Calu3 (cell line): ENCODE measurements around the gene NGFR. TPM values are rescaled to one million over a fixed set of nuclear protein-coding genes. Genes with fewer than 3 reads are reported as not detected.

Source experiments
- BruUV-seq: library from RNA; stranded (reverse); fragments of 400-500 nt; replicated peaks from 2 replicates; lab custom pipeline; 2021; lab: Mats Ljungman, UMichigan
- CTCF ChIA-PET: fragments of 300-600 bp; sonication (Branson Sonifier 250); formaldehyde crosslinking; loops from one replicate; lab custom pipeline; 2022; ENCODE audit warnings: antibody characterized with exemption; lab: Charles Lee
- DNase-seq: peaks from one replicate; pipeline ENCODE4 v3.0.0; 2022
- H3K27ac Mint-ChIP-seq: one replicate; pipeline ENCODE4 v1.8.0; 2022; ENCODE audit warnings: mixed read lengths; ENCODE audit not compliant: unreplicated experiment
- H3K27me3 Mint-ChIP-seq: one replicate; pipeline ENCODE4 v1.8.0; 2022; ENCODE audit warnings: mixed read lengths; ENCODE audit not compliant: unreplicated experiment
- H3K36me3 Mint-ChIP-seq: one replicate; pipeline ENCODE4 v1.8.0; 2022; ENCODE audit warnings: mild to moderate bottlenecking, moderate library complexity, mixed read lengths; ENCODE audit not compliant: insufficient read depth, unreplicated experiment
- H3K4me1 Mint-ChIP-seq: one replicate; pipeline ENCODE4 v1.8.0; 2022; ENCODE audit warnings: mild to moderate bottlenecking, low read depth, mixed read lengths; ENCODE audit not compliant: unreplicated experiment
- H3K4me3 Mint-ChIP-seq: one replicate; pipeline ENCODE4 v1.8.0; 2022; ENCODE audit warnings: mild to moderate bottlenecking, low read depth, moderate library complexity, mixed read lengths; ENCODE audit not compliant: unreplicated experiment
- H3K9me3 Mint-ChIP-seq: one replicate; pipeline ENCODE4 v1.8.0; 2022; ENCODE audit warnings: low read depth, mixed read lengths; ENCODE audit not compliant: unreplicated experiment
- intact Hi-C: fragments of 100-400 bp; cut with micrococcal nuclease; formaldehyde crosslinking; loops from one replicate; pipeline ENCODE4 v1.10.0; 2022; ENCODE audit not compliant: unreplicated experiment
- total RNA-seq: library from RNA; stranded (reverse); gene quantifications from 2 replicates; pipeline ENCODE4 v1.2.3, GENCODE V29; 2022
- TF ChIP-seq, protein P1 (sequence below): fragments of 200-600 bp; IDR thresholded peaks from one replicate; pipeline ENCODE4 v1.8.0; 2022; ENCODE audit warnings: antibody characterized with exemption; ENCODE audit not compliant: unreplicated experiment

The NGFR gene
- total RNA-seq, 1 experiment from 2014 or later: 0.66 TPM

DNA sequence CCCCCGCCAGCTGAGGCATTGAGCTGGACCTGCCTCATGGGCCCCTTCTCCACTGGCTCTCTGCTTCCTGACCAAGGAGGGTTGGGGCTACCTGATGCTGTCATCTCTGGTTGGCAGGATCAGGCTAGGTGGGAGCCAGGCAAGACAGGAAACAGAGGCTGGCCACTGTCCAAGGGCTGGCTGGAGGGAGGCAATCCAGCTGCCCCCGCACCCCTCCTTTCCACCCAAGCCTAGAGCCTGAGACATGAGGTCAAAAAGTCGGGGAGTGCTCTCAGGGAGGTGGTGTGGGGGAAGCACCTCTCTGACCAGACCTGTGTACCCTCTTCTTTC lies 14.5 kb downstream of the NGFR start:
- intact Hi-C loops: no loop called here
- BruUV-seq: no TSS peak
- H3K27me3 Mint-ChIP-seq: peaks cover 28% of the 10 kb centered on the region
- TF ChIP-seq, protein P1, sequence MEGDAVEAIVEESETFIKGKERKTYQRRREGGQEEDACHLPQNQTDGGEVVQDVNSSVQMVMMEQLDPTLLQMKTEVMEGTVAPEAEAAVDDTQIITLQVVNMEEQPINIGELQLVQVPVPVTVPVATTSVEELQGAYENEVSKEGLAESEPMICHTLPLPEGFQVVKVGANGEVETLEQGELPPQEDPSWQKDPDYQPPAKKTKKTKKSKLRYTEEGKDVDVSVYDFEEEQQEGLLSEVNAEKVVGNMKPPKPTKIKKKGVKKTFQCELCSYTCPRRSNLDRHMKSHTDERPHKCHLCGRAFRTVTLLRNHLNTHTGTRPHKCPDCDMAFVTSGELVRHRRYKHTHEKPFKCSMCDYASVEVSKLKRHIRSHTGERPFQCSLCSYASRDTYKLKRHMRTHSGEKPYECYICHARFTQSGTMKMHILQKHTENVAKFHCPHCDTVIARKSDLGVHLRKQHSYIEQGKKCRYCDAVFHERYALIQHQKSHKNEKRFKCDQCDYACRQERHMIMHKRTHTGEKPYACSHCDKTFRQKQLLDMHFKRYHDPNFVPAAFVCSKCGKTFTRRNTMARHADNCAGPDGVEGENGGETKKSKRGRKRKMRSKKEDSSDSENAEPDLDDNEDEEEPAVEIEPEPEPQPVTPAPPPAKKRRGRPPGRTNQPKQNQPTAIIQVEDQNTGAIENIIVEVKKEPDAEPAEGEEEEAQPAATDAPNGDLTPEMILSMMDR: no peak
- no peak overlapping the region for H3K4me3 Mint-ChIP-seq
- no peaks in the 10 kb centered on the region for H3K36me3 Mint-ChIP-seq
- no peaks in the 10 kb centered on the region for H3K9me3 Mint-ChIP-seq
- no peak overlapping the region for H3K27ac Mint-ChIP-seq
- CTCF ChIA-PET: interaction anchor here (1.2 kb wide), 1 partner anchor 18 kb away, joined by 5 read pairs; no protein-coding TSS in a partner anchor
- no peak for DNase-seq
- H3K4me1 Mint-ChIP-seq: no peaks in the 10 kb centered on the region

DNA sequence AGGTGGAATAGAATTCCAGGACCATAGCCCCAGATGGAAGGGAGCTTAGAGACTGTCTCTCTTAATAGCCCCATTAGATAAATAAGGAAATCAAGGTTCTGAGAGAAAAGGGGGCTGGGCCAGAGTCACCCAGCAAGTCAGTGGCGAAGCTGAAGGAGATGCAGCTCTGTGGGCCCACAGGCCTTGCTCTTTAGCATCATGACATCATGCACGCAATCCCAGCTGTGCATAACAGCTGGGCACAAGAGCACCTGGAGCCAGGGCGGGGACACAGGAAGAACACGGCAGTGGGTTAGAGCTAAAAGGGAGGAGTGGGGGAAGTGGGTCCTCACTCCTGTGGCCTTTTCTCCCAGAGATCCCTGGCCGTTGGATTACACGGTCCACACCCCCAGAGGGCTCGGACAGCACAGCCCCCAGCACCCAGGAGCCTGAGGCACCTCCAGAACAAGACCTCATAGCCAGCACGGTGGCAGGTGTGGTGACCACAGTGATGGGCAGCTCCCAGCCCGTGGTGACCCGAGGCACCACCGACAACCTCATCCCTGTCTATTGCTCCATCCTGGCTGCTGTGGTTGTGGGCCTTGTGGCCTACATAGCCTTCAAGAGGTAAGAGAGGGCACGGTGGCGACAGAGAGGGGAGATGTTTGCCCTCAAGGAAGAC lies 15.1 kb downstream of the NGFR start:
- CTCF ChIA-PET: interaction anchor here (0.7 to 1.2 kb wide), 3 partner anchors 11 to 110 kb away, joined by 3 to 5 read pairs (median 3); no protein-coding TSS in a partner anchor
- H3K27me3 Mint-ChIP-seq: peaks cover 22% of the 10 kb centered on the region

DNA sequence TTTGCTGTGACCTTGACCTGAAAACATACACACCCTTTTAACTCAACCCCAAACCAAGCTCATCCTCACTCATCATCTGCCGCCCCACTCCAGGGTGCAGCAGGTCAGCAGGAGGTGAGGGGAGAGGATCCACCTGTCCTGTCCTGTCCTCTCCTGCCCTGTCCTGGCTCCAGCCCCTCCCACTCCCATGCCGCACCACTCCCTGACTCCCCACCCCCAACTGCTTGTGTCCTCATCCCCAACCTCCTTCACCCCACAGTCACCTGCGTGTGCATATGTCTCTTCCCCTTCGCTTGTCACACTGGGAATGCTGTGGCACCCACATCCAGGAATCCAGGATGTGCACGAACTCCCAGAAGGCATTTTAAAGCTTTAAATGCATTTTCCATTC lies 15.6 kb downstream of the NGFR start:
- CTCF ChIA-PET: interaction anchor here (0.7 kb wide), 3 partner anchors 11 to 111 kb away, joined by 3 read pairs; no protein-coding TSS in a partner anchor
- Mint-ChIP-seq H3K9me3 (no peaks in the 10 kb centered on the region), H3K4me3 (no peak overlapping the region), H3K36me3 (no peaks in the 10 kb centered on the region), H3K27me3 (peaks cover 19% of the 10 kb centered on the region), H3K4me1 (peaks cover 10% of the 10 kb centered on the region), H3K27ac (no peak overlapping the region)
- no TSS peak for BruUV-seq
- intact Hi-C loops: no loop called here
- DNase-seq: no peak
- TF ChIP-seq, protein P1: no peak

More for the DNA sequence above, 15.1 kb downstream of the NGFR start:
- Mint-ChIP-seq H3K4me1 (peaks cover 5% of the 10 kb centered on the region), H3K4me3 (no peak overlapping the region), H3K27ac (no peak overlapping the region), H3K36me3 (no peaks in the 10 kb centered on the region), H3K9me3 (no peaks in the 10 kb centered on the region)
- intact Hi-C loops: no loop called here
- TF ChIP-seq, protein P1: no peak
- no peak for DNase-seq
- BruUV-seq: no TSS peak

DNA sequence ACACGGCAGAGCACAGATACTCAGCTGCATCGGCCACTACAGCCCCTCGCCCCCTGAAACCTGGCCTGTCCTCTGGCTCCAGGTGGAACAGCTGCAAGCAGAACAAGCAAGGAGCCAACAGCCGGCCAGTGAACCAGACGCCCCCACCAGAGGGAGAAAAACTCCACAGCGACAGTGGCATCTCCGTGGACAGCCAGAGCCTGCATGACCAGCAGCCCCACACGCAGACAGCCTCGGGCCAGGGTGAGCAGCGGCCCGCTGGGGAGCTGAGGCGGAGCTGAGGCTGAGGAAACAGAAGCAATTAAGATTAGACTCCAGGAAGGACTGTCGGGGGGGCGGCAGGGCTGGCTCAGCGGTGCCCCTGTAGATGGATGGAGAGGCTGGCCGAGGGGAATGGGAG lies 16.7 kb downstream of the NGFR start:
- BruUV-seq: no TSS peak
- TF ChIP-seq, protein P1: no peak
- no peaks in the 10 kb centered on the region for H3K36me3 Mint-ChIP-seq
- intact Hi-C loops: no loop called here
- H3K4me1 Mint-ChIP-seq: peaks cover 11% of the 10 kb centered on the region
- H3K27me3 Mint-ChIP-seq: peaks cover 24% of the 10 kb centered on the region
- no peak overlapping the region for H3K4me3 Mint-ChIP-seq
- CTCF ChIA-PET: no interaction called here
- DNase-seq: no peak
- no peak overlapping the region for H3K27ac Mint-ChIP-seq
- H3K9me3 Mint-ChIP-seq: no peaks in the 10 kb centered on the region
